Left lung (tissue), 10 donors: ENCODE data around the gene GALNTL6. TPM values are rescaled to one million over a fixed set of nuclear protein-coding genes. Genes with fewer than 3 reads are reported as not detected.

ENCODE experiments used
- ATAC-seq: fragments of 200-7000 bp; cut with Tn5 transposase; one replicate; pipeline ENCODE4 v1.9.1; 2020; ENCODE audit warnings: moderate library complexity
- DNase-seq, 4 donors: peaks; one replicate each; pipeline ENCODE4 v3.0.0-alpha.2; 2013 to 2020
- H3K27ac ChIP-seq, 2 donors: fragments of 200-600 bp; sonication (generic) in 1 of 2; one replicate each; pipeline versions ENCODE4 v1.5.0 to v1.8.0; 2020 to 2021
- H3K27me3 ChIP-seq, 2 donors: fragments of 200-600 bp; sonication (generic) in 1 of 2; one replicate each; pipeline versions ENCODE4 v1.5.0 to v1.8.0; 2020 to 2021
- H3K36me3 ChIP-seq, 2 donors: fragments of 200-600 bp; sonication (generic) in 1 of 2; one replicate each; pipeline versions ENCODE4 v1.5.0 to v1.8.0; 2020 to 2021
- H3K4me1 ChIP-seq, 2 donors: fragments of 200-600 bp; one replicate each; pipeline ENCODE4 v1.8.0; 2021
- H3K4me3 ChIP-seq, 2 donors: fragments of 200-600 bp; sonication (generic) in 1 of 2; one replicate each; pipeline versions ENCODE4 v1.5.0 to v1.8.0; 2020 to 2021; ENCODE audit warnings: mild to moderate bottlenecking in 1 of 2
- H3K9me3 ChIP-seq, 2 donors: fragments of 200-600 bp; sonication (generic) in 1 of 2; one replicate each; pipeline versions ENCODE4 v1.5.0 to v1.8.0; 2020 to 2021
- CTCF ChIP-seq, 2 donors: fragments of 200-600 bp; sonication (generic) in 1 of 2; IDR thresholded peaks; one replicate each; pipeline versions ENCODE4 v1.5.0 to v1.8.0; 2021; ENCODE audit warnings: antibody characterized with exemption in 2 of 2
- intact Hi-C, 2 donors: fragments of 100-400 bp; cut with DNase I; formaldehyde crosslinking; loops; one replicate each; pipeline versions ENCODE4 v1.11.2 to v1.14.2; 2022
- polyA plus RNA-seq, 6 donors: library from polyadenylated mRNA; unstranded; fragments of 120-200 nt; gene quantifications; one replicate each; pipeline ENCODE4 v1.2.1, GENCODE V29; 2013; ENCODE audit not compliant: insufficient read length in 6 of 6
- total RNA-seq, 2 donors: library from RNA; stranded (reverse); fragmentation: NEBNext Ultra II Directional; extraction: Animal tissue kit (Norgen Biotek cat#: 25700); gene quantifications; one replicate each; pipeline ENCODE4 v1.2.1, GENCODE V29; 2021
- donor health status: DM: no; HTN: yes; CAD: no.
- donor health status: DM: no; HTN: no; CAD: no.

Gene GALNTL6
- total and polyA plus RNA-seq, 8 donors = 0.11 to 0.16 (median 0.13) TPM; not detected in 5

DNA sequence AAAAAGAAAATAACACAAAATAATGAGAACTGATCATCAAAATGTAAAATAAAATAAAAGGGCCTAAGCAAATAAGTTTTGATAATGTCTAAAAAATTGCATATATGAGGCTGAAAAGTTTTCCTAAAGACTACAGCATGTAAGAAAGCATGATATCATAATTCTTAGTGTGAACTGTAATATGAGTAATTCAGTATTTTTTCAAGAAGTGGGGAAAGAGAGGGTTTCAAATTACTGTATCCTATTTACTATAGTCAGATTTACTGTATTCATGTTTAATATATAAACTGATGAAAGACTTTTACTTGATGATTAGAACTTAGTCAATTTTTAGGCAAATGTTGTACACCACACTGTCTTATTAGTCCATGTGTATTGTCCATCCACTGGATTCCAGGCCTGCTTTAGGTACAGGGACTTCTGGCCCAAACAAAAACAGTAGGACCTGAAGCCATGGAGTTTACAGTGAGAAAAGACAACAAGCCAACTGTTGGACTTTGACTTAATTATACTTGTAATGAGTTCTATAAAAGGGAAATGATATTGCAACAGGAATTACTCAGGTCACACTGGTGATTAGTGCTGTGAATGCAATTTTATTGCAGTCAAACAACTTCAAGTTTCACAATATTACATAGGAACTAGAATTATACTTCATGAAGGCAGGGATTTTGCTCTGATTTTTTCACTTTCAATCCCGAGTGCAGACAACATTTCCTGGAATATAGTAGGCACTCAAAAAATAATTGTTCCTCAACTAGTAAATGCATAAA is 837.7 kb downstream of the GALNTL6 start:
- DNase-seq (no peak), ATAC-seq (no peak)
- Histone ChIP-seq H3K4me3 (no peak overlapping the region), H3K27ac (no peak overlapping the region), H3K9me3 (no peaks in the 10 kb centered on the region), H3K27me3 (no peaks in the 10 kb centered on the region), H3K4me1 (no peaks in the 10 kb centered on the region), H3K36me3 (no peaks in the 10 kb centered on the region)
- intact Hi-C loops = no loop called here
- no peak for TF ChIP-seq CTCF (IDR thresholded peaks at IDR 0.05)

DNA sequence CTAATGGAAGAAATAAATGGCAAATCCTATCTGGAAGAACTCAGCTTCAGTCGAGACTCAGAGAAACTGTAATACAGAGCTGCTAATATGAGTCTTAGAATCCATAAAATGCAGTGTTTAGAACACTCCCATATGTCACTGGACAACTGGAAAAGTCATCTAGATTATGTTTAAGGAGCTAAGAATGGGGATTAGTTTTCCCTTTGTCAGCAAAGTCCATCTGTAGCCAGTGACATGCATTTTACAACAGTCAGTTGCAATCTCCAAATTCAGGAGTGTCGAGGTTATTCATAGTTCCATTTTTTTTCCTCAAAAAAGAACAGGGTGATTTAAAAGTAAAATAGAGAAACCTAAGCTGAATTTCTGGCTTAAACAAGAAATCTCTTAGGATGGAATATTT is 838.8 kb downstream of the GALNTL6 start:
- no peak for TF ChIP-seq CTCF (IDR thresholded peaks at IDR 0.05)
- Histone ChIP-seq H3K27me3 (no peaks in the 10 kb centered on the region), H3K4me1 (no peaks in the 10 kb centered on the region), H3K27ac (no peak overlapping the region), H3K36me3 (no peaks in the 10 kb centered on the region), H3K4me3 (no peak overlapping the region), H3K9me3 (no peaks in the 10 kb centered on the region)
- ATAC-seq = no peak
- no peak for DNase-seq
- intact Hi-C loops = no loop called here

- TF ChIP-seq CTCF (IDR thresholded peaks at IDR 0.05) = no peak
- H3K27me3 ChIP-seq = no peaks in the 10 kb centered on the region
- no peak for DNase-seq
- H3K4me3 ChIP-seq = no peak overlapping the region
- H3K4me1 ChIP-seq = no peaks in the 10 kb centered on the region
- H3K27ac ChIP-seq = no peak overlapping the region
- H3K9me3 ChIP-seq = no peaks in the 10 kb centered on the region
- no peak for ATAC-seq
- H3K36me3 ChIP-seq = no peaks in the 10 kb centered on the region
- intact Hi-C loops = no loop called here
Measured at GRCh38 chr4:172652369-172652768, 839.2 kb downstream of the GALNTL6 start.

DNA sequence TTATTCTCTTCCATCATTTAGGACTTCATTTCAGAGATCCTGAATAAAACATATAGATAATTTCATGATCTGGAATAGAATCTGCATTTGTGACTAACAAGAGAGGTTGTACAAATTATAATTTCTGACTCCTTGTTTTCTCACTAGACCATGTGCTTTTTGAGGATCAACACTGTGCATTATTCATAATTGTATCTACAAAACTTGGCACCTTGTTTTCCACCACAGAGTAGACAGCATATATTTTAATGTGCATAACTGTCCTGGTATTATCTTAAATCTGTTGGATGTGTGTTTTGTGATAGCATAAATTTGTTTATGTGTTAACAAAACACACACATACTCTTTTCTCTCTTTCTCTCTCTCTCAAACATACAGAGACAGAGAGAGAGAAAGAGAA is 840.5 kb downstream of the GALNTL6 start:
- DNase-seq (no peak), ATAC-seq (no peak)
- no peaks in the 10 kb centered on the region for H3K4me1 ChIP-seq
- no peak for TF ChIP-seq CTCF (IDR thresholded peaks at IDR 0.05)
- intact Hi-C loops = no loop called here
- no peak overlapping the region for H3K4me3 ChIP-seq
- H3K27me3 ChIP-seq = no peaks in the 10 kb centered on the region
- H3K27ac ChIP-seq = no peak overlapping the region
- H3K36me3 ChIP-seq = no peaks in the 10 kb centered on the region
- H3K9me3 ChIP-seq = no peaks in the 10 kb centered on the region

GRCh38 chr4:172654457-172654856 is 841.3 kb downstream of the GALNTL6 start:
- no peak for TF ChIP-seq CTCF (IDR thresholded peaks at IDR 0.05)
- intact Hi-C loops = no loop called here
- H3K36me3 ChIP-seq = no peaks in the 10 kb centered on the region
- no peaks in the 10 kb centered on the region for H3K4me1 ChIP-seq
- H3K27ac ChIP-seq = no peak overlapping the region
- ATAC-seq (no peak), DNase-seq (no peak)
- no peaks in the 10 kb centered on the region for H3K9me3 ChIP-seq
- no peaks in the 10 kb centered on the region for H3K27me3 ChIP-seq
- H3K4me3 ChIP-seq = no peak overlapping the region
